ENCODE data around the gene EPB41L4A.
A peak's percentile ranks its signal among the peaks of the same experiment; 100 is the strongest.

DNA sequence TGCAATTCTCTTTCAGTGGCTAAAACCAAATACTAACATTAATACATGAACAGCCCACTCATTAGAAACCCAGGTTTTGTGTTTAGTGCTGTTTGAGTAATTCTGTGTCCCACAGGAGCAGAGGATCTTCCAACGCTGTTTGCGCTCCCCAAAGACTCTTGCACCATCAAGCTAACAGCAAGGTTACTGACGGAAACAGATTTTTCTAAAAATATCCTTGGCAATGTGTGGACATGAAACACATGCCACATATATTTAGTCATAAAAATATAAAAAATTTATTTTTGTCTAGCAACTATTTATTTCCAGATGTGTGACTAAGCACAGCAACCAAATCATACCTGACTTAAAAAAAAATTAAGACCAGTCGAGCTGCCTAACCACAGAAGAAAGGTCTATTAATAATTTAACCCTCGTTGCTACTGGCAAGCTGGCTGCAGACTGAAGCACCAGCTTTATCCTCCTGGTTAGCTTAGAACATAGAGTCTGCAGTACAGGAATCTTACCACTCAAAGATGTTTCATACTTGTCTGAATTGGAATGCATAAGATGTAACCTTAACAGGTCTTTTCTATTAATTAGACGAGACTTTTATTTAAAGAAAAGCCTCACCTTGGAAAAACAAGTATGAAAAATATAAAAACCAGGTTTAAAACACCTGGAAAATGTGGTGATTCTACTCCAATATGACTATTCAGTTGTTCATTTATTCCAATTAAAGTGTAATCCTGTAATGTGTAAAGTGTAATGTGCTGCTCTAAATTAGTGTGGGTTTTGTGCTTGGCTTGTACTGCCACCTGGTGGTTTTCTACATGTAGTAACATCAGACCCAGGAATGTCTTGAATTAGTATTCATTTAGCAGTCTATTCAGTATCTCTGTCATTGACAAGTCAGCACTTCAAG is 272.5 kb downstream of the EPB41L4A start:
- TF ChIP-seq, protein P1, sequence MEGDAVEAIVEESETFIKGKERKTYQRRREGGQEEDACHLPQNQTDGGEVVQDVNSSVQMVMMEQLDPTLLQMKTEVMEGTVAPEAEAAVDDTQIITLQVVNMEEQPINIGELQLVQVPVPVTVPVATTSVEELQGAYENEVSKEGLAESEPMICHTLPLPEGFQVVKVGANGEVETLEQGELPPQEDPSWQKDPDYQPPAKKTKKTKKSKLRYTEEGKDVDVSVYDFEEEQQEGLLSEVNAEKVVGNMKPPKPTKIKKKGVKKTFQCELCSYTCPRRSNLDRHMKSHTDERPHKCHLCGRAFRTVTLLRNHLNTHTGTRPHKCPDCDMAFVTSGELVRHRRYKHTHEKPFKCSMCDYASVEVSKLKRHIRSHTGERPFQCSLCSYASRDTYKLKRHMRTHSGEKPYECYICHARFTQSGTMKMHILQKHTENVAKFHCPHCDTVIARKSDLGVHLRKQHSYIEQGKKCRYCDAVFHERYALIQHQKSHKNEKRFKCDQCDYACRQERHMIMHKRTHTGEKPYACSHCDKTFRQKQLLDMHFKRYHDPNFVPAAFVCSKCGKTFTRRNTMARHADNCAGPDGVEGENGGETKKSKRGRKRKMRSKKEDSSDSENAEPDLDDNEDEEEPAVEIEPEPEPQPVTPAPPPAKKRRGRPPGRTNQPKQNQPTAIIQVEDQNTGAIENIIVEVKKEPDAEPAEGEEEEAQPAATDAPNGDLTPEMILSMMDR (tag by site-specific recombination; IDR thresholded peaks at IDR 0.05): peak; percentile 37
- TF ChIP-seq, protein P2, sequence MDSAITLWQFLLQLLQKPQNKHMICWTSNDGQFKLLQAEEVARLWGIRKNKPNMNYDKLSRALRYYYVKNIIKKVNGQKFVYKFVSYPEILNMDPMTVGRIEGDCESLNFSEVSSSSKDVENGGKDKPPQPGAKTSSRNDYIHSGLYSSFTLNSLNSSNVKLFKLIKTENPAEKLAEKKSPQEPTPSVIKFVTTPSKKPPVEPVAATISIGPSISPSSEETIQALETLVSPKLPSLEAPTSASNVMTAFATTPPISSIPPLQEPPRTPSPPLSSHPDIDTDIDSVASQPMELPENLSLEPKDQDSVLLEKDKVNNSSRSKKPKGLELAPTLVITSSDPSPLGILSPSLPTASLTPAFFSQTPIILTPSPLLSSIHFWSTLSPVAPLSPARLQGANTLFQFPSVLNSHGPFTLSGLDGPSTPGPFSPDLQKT (IDR thresholded peaks at IDR 0.05; ENCODE audit: borderline replicate concordance, low read depth, low read length): no peak

All from HEK293 (cell line).